Measurements from ENCODE around the gene NR2F2. TPM values are rescaled to one million over a fixed set of nuclear protein-coding genes. Genes with fewer than 3 reads are reported as not detected.
"Not testable (repeated sequence)": the region's sequence is repeated elsewhere in the genome, so short reads cannot be mapped to it uniquely, and the experiment has no call there.

The NR2F2 gene
- total RNA-seq, 4 donors from 2014 or later, result 4.3 to 14.6 (median 9.3) TPM

GRCh38 chr15:96369825-96370621, 39.5 kb downstream of the NR2F2 start:
- Histone ChIP-seq H3K36me3 (no peaks in the 10 kb centered on the region), H3K4me1 (peaks cover 0 to 13% of the 10 kb centered on the region in 2 donors), H3K27me3 (peaks cover 26 to 37% (median 30%) of the 10 kb centered on the region in 3 donors), H3K9me3 (no peaks in the 10 kb centered on the region), H3K4me3 (no peak overlapping the region), H3K27ac (no peak overlapping the region)
- TF ChIP-seq CTCF (IDR thresholded peaks at IDR 0.05 in 4 of 5, conservative IDR thresholded peaks at IDR 0.05 in 1 of 5) (no peak), POLR2A (IDR thresholded peaks at IDR 0.05) (no peak)
- in situ Hi-C loops (cut with MboI; ENCODE audit: low sequenced_read_pairs in 4 of 4) (loop anchor here in 3 of 4 donors (25.0 kb wide), 3 partner anchors 217 to 1392 kb away; no protein-coding TSS in a partner anchor), intact Hi-C loops (cut with DNase I; ENCODE audit: low total_unique reads) (no loop called here)
- DNase-seq (no peak), ATAC-seq (no peak)

- H3K4me1 ChIP-seq, result peaks cover 0 to 9% of the 10 kb centered on the region in 2 donors
- no peaks in the 10 kb centered on the region for H3K36me3 ChIP-seq
- intact Hi-C loops (cut with DNase I; ENCODE audit: low total_unique reads) (no loop called here), in situ Hi-C loops (cut with MboI; ENCODE audit: low sequenced_read_pairs in 4 of 4) (loop anchor here in 3 of 4 donors (25.0 kb wide), 3 partner anchors 215 to 1390 kb away; no protein-coding TSS in a partner anchor)
- DNase-seq, result no peak
- TF ChIP-seq POLR2A (IDR thresholded peaks at IDR 0.05), result no peak
- no peak for TF ChIP-seq CTCF (IDR thresholded peaks at IDR 0.05 in 4 of 5, conservative IDR thresholded peaks at IDR 0.05 in 1 of 5)
- no peaks in the 10 kb centered on the region for H3K9me3 ChIP-seq
- peaks cover 10 to 15% (median 13%) of the 10 kb centered on the region in 3 donors for H3K27me3 ChIP-seq
- no peak overlapping the region for H3K4me3 ChIP-seq
- ATAC-seq, result no peak
- no peak overlapping the region for H3K27ac ChIP-seq
These were observed 42.1 kb downstream of the NR2F2 start for GRCh38 chr15:96372554-96372953.

GRCh38 chr15:96374499-96374898, 44.0 kb downstream of the NR2F2 start:
- peaks cover 0 to under 1% (median 0%) of the 10 kb centered on the region in 3 donors for H3K27me3 ChIP-seq
- no peak overlapping the region for H3K27ac ChIP-seq
- TF ChIP-seq POLR2A (IDR thresholded peaks at IDR 0.05) (no peak), CTCF (IDR thresholded peaks at IDR 0.05 in 4 of 5, conservative IDR thresholded peaks at IDR 0.05 in 1 of 5) (no peak)
- DNase-seq (no peak), ATAC-seq (no peak)
- no peaks in the 10 kb centered on the region for H3K4me1 ChIP-seq
- in situ Hi-C loops (cut with MboI; ENCODE audit: low sequenced_read_pairs in 4 of 4) (loop anchor here in 3 of 4 donors (25.0 kb wide), 3 partner anchors 213 to 1388 kb away; no protein-coding TSS in a partner anchor), intact Hi-C loops (cut with DNase I; ENCODE audit: low total_unique reads) (no loop called here)
- H3K9me3 ChIP-seq, result no peaks in the 10 kb centered on the region
- no peak overlapping the region for H3K4me3 ChIP-seq
- no peaks in the 10 kb centered on the region for H3K36me3 ChIP-seq

- H3K27ac ChIP-seq; H3K36me3 ChIP-seq; H3K27me3 ChIP-seq; DNase-seq; intact Hi-C loops (cut with DNase I; ENCODE audit: low total_unique reads); ATAC-seq; in situ Hi-C loops (cut with MboI; ENCODE audit: low sequenced_read_pairs in 4 of 4); H3K9me3 ChIP-seq; H3K4me3 ChIP-seq; H3K4me1 ChIP-seq: not testable (repeated sequence)
These were observed 49.1 kb downstream of the NR2F2 start for GRCh38 chr15:96379592-96379991.

GRCh38 chr15:96381463-96381862, 51.0 kb downstream of the NR2F2 start:
- in situ Hi-C loops (cut with MboI; ENCODE audit: low sequenced_read_pairs in 4 of 4), result no loop called here

More at GRCh38 chr15:96381463-96381862, 51.0 kb downstream of the NR2F2 start:
- TF ChIP-seq CTCF (IDR thresholded peaks at IDR 0.05 in 4 of 5, conservative IDR thresholded peaks at IDR 0.05 in 1 of 5) (no peak), POLR2A (IDR thresholded peaks at IDR 0.05) (no peak)
- no peaks in the 10 kb centered on the region for H3K4me1 ChIP-seq
- intact Hi-C loops (cut with DNase I; ENCODE audit: low total_unique reads), result no loop called here
- no peaks in the 10 kb centered on the region for H3K36me3 ChIP-seq
- H3K4me3 ChIP-seq, result no peak overlapping the region
- no peak for DNase-seq
- H3K27ac ChIP-seq, result no peak overlapping the region
- no peak for ATAC-seq
- peaks cover 0 to 4% (median 0%) of the 10 kb centered on the region in 3 donors for H3K27me3 ChIP-seq
- H3K9me3 ChIP-seq, result no peaks in the 10 kb centered on the region
